Coronary artery (tissue), 2 donors: ENCODE results near the gene MICAL2.

Source experiments
- DNase-seq: peaks from one replicate; pipeline ENCODE4 v3.0.0-alpha.2; 2017; ENCODE audit warnings: low spot score
- H3K27ac ChIP-seq, 2 donors: fragments of 200-600 bp; sonication (generic); one replicate each; pipeline ENCODE4 v1.5.1; 2016 to 2019
- H3K4me3 ChIP-seq: fragments of 200-600 bp; sonication (generic); 2 replicates; pipeline ENCODE4 v1.5.1; 2016; ENCODE audit warnings: mild to moderate bottlenecking, moderate library complexity
- TF ChIP-seq, protein P1 (sequence below): fragments of 200-600 bp; sonication (generic); IDR thresholded peaks from one replicate; pipeline ENCODE4 v1.5.1; 2019; ENCODE audit warnings: antibody characterized with exemption

Gene MICAL2

DNA sequence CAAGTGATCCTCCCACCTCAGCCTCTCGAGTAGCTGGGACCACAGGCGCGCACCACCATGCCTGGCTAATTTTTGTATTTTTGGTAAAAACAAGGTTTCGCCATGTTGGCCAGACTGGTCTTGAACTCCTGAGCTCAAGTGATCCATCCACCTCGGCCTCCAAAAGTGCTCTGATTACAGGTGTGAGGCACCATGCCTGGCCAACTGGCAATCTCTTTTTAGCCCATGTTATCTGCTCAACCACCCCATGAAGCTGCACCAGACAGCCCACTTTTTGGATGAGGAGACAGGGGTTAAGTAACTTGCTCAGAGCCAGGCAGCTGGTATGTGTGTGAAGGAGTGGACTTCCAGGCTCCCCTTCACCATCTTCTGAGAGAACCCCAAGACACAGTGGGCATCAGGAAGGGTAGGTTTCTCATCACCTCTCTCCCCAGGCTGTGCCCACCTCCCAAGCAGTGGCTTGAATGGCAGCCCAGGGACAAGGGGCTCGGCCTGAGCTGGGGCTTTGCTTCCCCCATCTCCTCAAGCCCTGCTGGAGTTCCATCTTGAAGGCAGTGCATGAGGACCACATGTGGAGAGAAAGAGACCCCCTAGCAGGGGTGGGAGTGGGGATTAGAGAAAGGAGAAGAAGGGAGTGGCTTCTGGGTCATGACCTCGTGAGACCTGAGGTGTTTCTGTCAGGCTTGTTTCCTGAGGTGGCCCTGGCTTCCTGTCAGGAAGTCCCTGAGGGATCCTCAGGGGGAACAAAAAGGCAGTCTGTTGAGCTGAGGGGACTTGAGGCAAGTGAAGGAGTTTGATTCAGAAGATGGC, 179.5 kb downstream of the MICAL2 start:
- TF ChIP-seq, protein P1, sequence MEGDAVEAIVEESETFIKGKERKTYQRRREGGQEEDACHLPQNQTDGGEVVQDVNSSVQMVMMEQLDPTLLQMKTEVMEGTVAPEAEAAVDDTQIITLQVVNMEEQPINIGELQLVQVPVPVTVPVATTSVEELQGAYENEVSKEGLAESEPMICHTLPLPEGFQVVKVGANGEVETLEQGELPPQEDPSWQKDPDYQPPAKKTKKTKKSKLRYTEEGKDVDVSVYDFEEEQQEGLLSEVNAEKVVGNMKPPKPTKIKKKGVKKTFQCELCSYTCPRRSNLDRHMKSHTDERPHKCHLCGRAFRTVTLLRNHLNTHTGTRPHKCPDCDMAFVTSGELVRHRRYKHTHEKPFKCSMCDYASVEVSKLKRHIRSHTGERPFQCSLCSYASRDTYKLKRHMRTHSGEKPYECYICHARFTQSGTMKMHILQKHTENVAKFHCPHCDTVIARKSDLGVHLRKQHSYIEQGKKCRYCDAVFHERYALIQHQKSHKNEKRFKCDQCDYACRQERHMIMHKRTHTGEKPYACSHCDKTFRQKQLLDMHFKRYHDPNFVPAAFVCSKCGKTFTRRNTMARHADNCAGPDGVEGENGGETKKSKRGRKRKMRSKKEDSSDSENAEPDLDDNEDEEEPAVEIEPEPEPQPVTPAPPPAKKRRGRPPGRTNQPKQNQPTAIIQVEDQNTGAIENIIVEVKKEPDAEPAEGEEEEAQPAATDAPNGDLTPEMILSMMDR = no peak
- Histone ChIP-seq H3K4me3 (no peak overlapping the region), H3K27ac (no peak overlapping the region)
- DNase-seq = no peak

DNA sequence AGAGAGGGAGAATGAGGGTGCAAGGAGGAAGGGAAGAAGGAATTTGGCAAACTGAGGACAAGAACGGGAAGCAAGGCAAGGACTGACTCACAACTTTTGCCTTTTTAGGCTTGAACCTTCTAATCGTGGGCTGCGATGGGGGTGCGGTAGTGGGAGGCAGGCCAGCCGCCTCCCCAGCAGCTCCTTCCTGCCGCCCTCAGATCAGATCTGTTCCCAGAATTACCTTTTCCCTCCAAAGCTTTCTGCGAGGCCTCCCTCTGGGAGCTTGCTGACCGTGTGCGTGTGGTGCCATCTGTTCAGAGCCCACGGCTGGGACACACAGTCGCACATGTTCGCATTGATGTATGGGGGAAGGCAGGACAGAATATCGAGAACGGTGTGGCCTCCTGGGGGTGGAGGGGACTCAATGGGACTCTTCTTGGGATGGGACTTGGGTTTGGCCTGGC, 180.1 kb downstream of the MICAL2 start:
- Histone ChIP-seq H3K4me3 (no peak overlapping the region), H3K27ac (no peak overlapping the region)
- no peak for DNase-seq
- TF ChIP-seq, protein P1 = no peak

DNA sequence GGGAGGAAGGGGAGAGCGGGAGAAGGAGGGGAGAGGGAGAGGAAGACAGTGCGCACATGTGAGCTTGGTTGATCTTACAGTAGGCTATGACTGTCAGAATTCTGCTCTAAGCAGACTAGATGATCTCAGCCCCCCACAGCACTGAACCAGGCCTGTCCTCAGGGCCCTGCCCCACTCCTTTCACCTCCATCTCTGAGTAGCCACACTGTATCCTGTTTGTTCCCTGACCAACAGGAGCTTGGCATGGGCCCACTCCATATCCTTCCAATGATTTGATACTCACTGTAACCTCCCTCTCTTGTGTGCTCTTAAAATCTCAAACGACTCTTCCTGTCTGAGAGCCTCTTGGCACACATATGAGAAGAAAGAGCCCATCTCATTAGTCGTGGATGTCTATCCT, 180.9 kb downstream of the MICAL2 start:
- DNase-seq = no peak

DNA sequence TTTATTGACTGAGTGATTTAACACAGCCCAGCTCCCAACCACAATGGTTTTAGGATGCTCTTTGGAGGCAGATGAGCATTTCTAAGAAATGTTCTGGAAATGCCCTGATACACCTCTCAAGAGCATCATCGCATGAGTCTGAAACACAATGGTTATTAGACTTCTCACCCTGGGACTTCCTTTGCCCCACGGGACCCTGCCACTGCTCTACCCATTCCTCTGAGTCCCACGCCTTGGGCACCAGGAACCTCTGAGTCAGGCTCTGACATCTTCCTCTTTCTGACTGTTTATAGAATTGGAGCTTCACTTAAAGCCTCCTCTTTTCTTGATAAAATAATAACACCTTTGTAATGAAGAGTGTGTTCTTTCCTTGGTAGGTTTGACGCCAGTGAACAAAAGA, 181.4 kb downstream of the MICAL2 start:
- no peak overlapping the region for H3K27ac ChIP-seq
- H3K4me3 ChIP-seq = no peak overlapping the region
- DNase-seq = no peak
- TF ChIP-seq, protein P1 = no peak

More for the DNA sequence above, 180.9 kb downstream of the MICAL2 start:
- Histone ChIP-seq H3K4me3 (no peak overlapping the region), H3K27ac (no peak overlapping the region)
- TF ChIP-seq, protein P1 = no peak

DNA sequence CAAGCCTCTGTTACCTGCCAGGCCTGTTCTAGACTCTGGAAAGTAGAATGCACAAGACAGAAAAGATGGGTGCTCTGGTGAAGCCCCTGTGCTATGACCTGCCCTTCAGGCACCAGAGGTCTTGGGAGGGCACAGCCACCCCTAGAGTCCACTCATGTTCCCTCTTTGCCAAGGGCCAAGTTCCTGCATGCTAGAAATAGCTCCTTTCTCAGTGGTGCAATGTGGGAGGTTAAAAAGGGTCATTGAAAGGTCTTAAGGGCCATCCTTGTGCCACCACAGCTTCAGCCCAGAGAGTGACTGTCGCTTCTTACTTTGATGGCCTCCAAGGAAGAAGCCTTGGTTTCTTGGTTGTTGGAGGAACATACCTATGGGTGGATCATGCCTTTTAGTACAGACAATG, 182.4 kb downstream of the MICAL2 start:
- TF ChIP-seq, protein P1 = no peak
- DNase-seq = no peak
- Histone ChIP-seq H3K27ac (no peak overlapping the region), H3K4me3 (no peak overlapping the region)

DNA sequence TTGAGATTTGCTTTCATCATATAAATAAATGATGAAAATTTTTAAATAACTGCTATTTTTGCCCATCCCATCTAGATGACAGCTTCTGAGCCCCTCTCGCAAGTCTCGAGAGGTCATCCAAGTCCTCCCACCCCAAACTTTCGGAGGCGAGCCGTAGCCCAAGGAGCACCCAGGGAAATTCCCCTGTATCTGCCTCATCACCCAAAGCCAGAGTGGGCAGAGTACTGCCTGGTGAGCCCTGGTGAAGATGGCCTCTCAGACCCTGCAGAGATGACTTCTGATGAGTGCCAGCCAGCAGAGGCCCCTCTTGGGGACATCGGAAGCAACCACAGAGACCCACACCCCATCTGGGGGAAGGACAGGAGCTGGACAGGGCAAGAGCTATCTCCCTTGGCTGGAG, 183.1 kb downstream of the MICAL2 start:
- TF ChIP-seq, protein P1 = no peak
- DNase-seq = no peak
- Histone ChIP-seq H3K4me3 (no peak overlapping the region), H3K27ac (no peak overlapping the region)

DNA sequence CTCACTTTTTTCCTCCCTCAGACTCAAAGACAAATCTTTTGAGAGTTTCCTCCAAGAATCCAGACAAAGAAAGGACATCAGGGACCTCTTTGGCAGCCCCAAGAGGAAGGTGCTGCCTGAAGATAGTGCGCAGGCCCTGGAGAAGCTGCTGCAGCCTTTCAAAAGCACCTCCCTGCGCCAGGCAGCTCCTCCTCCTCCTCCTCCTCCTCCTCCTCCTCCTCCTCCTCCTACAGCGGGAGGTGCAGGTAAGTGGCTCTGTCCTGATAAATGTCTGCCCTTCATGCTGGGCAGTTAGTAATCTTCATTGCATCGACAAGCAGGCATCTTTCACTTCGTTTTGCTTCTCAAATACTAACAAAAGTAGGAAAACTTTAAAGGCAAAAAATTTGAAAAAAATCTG, 184.2 kb downstream of the MICAL2 start:
- TF ChIP-seq, protein P1 = no peak
- no peak overlapping the region for H3K4me3 ChIP-seq
- no peak for DNase-seq
- H3K27ac ChIP-seq = no peak overlapping the region
